GM21528 (cell line): ENCODE results near the gene STK38L.
A peak's percentile ranks its signal among the peaks of the same experiment; 100 is the strongest.
"Not testable (repeated sequence)": the region's sequence is repeated elsewhere in the genome, so short reads cannot be mapped to it uniquely, and the experiment has no call there.

ENCODE experiments used
- ATAC-seq: cut with Tn5 transposase; IDR thresholded peaks from one replicate; pipeline ENCODE4 v1.9.1; 2021; ENCODE audit warnings: mild to moderate bottlenecking, moderate library complexity; ENCODE audit not compliant: unreplicated experiment, low FRiP score

Gene STK38L

GRCh38 chr12:27221625-27222387 lies 22.3 kb upstream of the STK38L start:
- peak; percentile 76 for ATAC-seq

GRCh38 chr12:27226407-27226929 lies 17.6 kb upstream of the STK38L start:
- no peak for ATAC-seq

- ATAC-seq = no peak
Measured at GRCh38 chr12:27229367-27229766, 14.7 kb upstream of the STK38L start.

GRCh38 chr12:27231374-27231773 lies 12.7 kb upstream of the STK38L start:
- not testable (repeated sequence) for ATAC-seq

- no peak for ATAC-seq
Measured at GRCh38 chr12:27233814-27234213, 10.3 kb upstream of the STK38L start.

- no peak for ATAC-seq
Measured at GRCh38 chr12:27236498-27236897, 7.6 kb upstream of the STK38L start.

GRCh38 chr12:27237790-27238771 lies 6.0 kb upstream of the STK38L start:
- peak; percentile 72 for ATAC-seq

GRCh38 chr12:27243006-27243405 lies 1.1 kb upstream of the STK38L start:
- ATAC-seq = no peak

GRCh38 chr12:27244689-27245488 lies 803 bp downstream of the STK38L start:
- peak; percentile 5 for ATAC-seq

GRCh38 chr12:27246141-27246540 lies 2.1 kb downstream of the STK38L start:
- no peak for ATAC-seq

- no peak for ATAC-seq
Measured at GRCh38 chr12:27246774-27247173, 2.7 kb downstream of the STK38L start.

GRCh38 chr12:27252934-27253333 lies 8.8 kb downstream of the STK38L start:
- no peak for ATAC-seq

GRCh38 chr12:27253347-27253746 lies 9.3 kb downstream of the STK38L start:
- no peak for ATAC-seq

GRCh38 chr12:27255806-27256205 lies 11.7 kb downstream of the STK38L start:
- no peak for ATAC-seq

- no peak for ATAC-seq
Measured at GRCh38 chr12:27257104-27257843, 13.2 kb downstream of the STK38L start.

GRCh38 chr12:27260746-27261145 lies 16.7 kb downstream of the STK38L start:
- ATAC-seq = no peak

GRCh38 chr12:27261866-27262265 lies 17.8 kb downstream of the STK38L start:
- no peak for ATAC-seq

GRCh38 chr12:27270148-27270547 lies 26.1 kb downstream of the STK38L start:
- ATAC-seq = no peak

GRCh38 chr12:27271206-27271605 lies 27.1 kb downstream of the STK38L start:
- no peak for ATAC-seq
